Measurements from ENCODE around the gene LRRC4B.
A peak's percentile ranks its signal among the peaks of the same experiment; 100 is the strongest.

DNA sequence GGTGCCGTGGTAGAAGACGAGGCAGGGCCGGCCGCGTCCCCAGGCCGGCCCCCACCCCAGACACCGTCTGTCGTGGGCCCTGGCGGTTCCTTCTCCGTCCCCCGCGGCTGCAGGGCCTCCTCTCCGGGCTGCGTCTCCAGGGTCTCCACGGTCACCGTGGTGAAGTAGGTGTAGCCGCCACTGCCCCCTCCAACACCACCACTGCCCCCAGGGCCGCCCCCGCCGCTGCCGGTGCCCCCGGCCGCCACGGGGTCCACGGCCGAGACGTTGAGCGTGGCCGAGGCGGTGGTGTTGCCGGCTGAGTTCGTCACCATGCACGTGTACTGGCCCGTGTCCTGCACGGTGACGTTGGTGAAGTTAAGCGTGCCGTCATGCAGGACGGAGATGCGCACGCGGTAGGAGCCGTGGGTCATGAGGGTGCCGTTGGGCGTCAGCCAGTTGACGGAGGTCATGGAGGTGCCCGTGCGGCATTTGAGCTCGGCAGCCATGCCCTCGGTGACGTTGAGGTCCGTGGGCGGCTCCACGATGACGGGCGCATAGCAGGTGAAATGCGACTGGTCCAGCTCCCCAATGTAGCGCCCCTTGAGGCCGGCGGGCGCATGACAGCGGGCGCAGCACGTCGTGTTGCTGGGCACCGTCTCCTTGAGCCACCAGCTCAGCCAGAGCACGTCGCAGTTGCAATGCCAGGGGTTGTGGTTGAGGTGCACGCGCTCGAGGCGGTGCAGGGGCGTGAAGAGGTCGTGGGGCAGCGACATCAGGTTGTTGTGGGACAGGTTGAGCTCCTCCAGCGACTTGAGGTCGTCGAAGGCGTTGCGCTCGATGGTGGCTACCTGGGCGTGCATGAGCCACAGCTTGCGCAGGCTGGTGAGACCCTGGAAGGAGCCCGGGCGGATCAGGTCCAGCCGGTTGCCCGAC lies 49.9 kb downstream of the LRRC4B start:
- TF ChIP-seq, protein P1, sequence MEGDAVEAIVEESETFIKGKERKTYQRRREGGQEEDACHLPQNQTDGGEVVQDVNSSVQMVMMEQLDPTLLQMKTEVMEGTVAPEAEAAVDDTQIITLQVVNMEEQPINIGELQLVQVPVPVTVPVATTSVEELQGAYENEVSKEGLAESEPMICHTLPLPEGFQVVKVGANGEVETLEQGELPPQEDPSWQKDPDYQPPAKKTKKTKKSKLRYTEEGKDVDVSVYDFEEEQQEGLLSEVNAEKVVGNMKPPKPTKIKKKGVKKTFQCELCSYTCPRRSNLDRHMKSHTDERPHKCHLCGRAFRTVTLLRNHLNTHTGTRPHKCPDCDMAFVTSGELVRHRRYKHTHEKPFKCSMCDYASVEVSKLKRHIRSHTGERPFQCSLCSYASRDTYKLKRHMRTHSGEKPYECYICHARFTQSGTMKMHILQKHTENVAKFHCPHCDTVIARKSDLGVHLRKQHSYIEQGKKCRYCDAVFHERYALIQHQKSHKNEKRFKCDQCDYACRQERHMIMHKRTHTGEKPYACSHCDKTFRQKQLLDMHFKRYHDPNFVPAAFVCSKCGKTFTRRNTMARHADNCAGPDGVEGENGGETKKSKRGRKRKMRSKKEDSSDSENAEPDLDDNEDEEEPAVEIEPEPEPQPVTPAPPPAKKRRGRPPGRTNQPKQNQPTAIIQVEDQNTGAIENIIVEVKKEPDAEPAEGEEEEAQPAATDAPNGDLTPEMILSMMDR (optimal IDR thresholded peaks at IDR 0.05 in 1 of 3, IDR thresholded peaks at IDR 0.05 in 1 of 3, conservative IDR thresholded peaks at IDR 0.05 in 1 of 3; ENCODE audit: extremely low read depth in 1 of 3, insufficient read depth in 2 of 3, low read length in 3 of 3), result peak in 2 of 3 experiments; percentile 12 to 23
- no peak for TF ChIP-seq EZH2 (IDR thresholded peaks at IDR 0.05; ENCODE audit: low read length)
